ENCODE measurements around the gene SNX21.

The SNX21 gene

GRCh38 chr20:45861221-45862075 is 27.8 kb downstream of the SNX21 start:
- Histone ChIP-seq H3K4me3 (ENCODE audit: low read length) (no peak overlapping the region), H3K27me3 (ENCODE audit: control insufficient read depth, low read length) (no peaks in the 10 kb centered on the region), H4K20me1 (ENCODE audit: control insufficient read depth, insufficient read depth, low read depth, low read length) (no peaks in the 10 kb centered on the region), H3K79me2 (ENCODE audit: control insufficient read depth, low read length) (peaks cover 14% of the 10 kb centered on the region), H3K4me1 (ENCODE audit: control insufficient read depth, low read length) (peaks cover 10% of the 10 kb centered on the region), H3K9me2 (replicated peaks; ENCODE audit: control insufficient read depth, low read length) (no peaks in the 10 kb centered on the region), H3K4me2 (ENCODE audit: low read length) (no peak overlapping the region), H3K27ac (ENCODE audit: low read depth, low read length) (no peak overlapping the region), H3K9me3 (ENCODE audit: control insufficient read depth, insufficient read depth, low read length) (no peaks in the 10 kb centered on the region), H3K36me3 (ENCODE audit: control insufficient read depth, low read length) (no peaks in the 10 kb centered on the region), H3F3A (ENCODE audit: control insufficient read depth, insufficient read depth) (no peaks in the 10 kb centered on the region)
- TF ChIP-seq CTCF (IDR thresholded peaks at IDR 0.05; ENCODE audit: low read depth, low read length, poor library complexity, severe bottlenecking) (no peak), EZH2phosphoT487 (IDR thresholded peaks at IDR 0.05; ENCODE audit: borderline replicate concordance, low read length) (no peak)

DNA sequence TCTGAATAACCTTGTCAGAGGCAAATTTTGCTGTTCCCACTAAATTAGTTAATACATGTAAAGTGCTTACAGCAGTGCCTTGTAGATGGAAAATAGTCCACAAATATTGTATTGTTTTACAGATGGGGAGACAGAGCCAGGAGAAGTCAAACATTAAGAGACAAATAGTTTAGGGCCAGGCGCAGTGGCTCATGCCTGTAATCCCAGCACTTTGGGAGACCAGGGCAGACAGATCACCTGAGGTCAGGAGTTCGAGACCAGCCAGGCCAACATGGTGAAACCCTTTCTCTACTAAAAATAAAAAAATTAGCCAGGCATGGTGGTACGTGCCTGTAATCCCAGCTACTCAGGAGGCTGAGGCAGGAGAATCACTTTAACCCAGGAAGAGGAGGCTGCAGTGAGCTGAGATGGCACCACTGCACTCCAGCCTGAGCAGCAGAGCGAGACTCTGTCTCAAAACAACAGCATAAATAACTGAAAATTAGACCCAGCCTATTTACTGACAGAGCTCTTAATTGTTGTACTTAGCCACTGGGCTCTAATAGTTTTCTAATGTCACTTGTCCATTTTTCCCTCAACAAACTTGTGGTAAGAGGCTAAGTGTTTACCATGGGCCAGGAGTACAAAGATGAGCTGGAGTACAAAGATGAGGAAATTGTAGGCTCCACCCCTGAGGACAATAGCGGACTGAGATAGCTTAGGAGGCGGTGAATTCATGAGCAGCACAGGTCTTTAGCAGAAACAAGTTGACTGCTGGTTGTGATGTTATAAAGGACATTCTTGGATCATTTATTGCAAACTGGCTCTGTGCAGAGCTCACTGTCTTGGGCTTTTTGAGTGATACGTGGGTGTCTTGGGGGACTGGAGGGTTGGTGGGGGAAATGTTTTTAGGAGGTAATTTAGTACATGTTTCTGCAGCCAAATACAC is 30.2 kb downstream of the SNX21 start:
- H3K4me1 ChIP-seq (ENCODE audit: control insufficient read depth, low read length): no peaks in the 10 kb centered on the region
- H3K27me3 ChIP-seq (ENCODE audit: control insufficient read depth, low read length): no peaks in the 10 kb centered on the region
- no peak overlapping the region for H3K27ac ChIP-seq (ENCODE audit: low read depth, low read length)
- no peaks in the 10 kb centered on the region for H3K79me2 ChIP-seq (ENCODE audit: control insufficient read depth, low read length)
- no peaks in the 10 kb centered on the region for H3F3A ChIP-seq (ENCODE audit: control insufficient read depth, insufficient read depth)
- H3K4me3 ChIP-seq (ENCODE audit: low read length): no peak overlapping the region
- no peak overlapping the region for H3K4me2 ChIP-seq (ENCODE audit: low read length)
- no peak for TF ChIP-seq EZH2phosphoT487 (IDR thresholded peaks at IDR 0.05; ENCODE audit: borderline replicate concordance, low read length)
- no peak for TF ChIP-seq CTCF (IDR thresholded peaks at IDR 0.05; ENCODE audit: low read depth, low read length, poor library complexity, severe bottlenecking)
- H3K9me2 ChIP-seq (replicated peaks; ENCODE audit: control insufficient read depth, low read length): no peaks in the 10 kb centered on the region
- H4K20me1 ChIP-seq (ENCODE audit: control insufficient read depth, insufficient read depth, low read depth, low read length): no peaks in the 10 kb centered on the region
- H3K9me3 ChIP-seq (ENCODE audit: control insufficient read depth, insufficient read depth, low read length): no peaks in the 10 kb centered on the region
- H3K36me3 ChIP-seq (ENCODE audit: control insufficient read depth, low read length): no peaks in the 10 kb centered on the region

- H3K9me3 ChIP-seq (ENCODE audit: control insufficient read depth, insufficient read depth, low read length): no peaks in the 10 kb centered on the region
- H3K79me2 ChIP-seq (ENCODE audit: control insufficient read depth, low read length): no peaks in the 10 kb centered on the region
- no peaks in the 10 kb centered on the region for H3K9me2 ChIP-seq (replicated peaks; ENCODE audit: control insufficient read depth, low read length)
- no peaks in the 10 kb centered on the region for H3K36me3 ChIP-seq (ENCODE audit: control insufficient read depth, low read length)
- H3K4me3 ChIP-seq (ENCODE audit: low read length): no peak overlapping the region
- H3K27ac ChIP-seq (ENCODE audit: low read depth, low read length): no peak overlapping the region
- no peaks in the 10 kb centered on the region for H3K27me3 ChIP-seq (ENCODE audit: control insufficient read depth, low read length)
- no peak overlapping the region for H3K4me2 ChIP-seq (ENCODE audit: low read length)
- H3K4me1 ChIP-seq (ENCODE audit: control insufficient read depth, low read length): no peaks in the 10 kb centered on the region
- H3F3A ChIP-seq (ENCODE audit: control insufficient read depth, insufficient read depth): no peaks in the 10 kb centered on the region
- TF ChIP-seq EZH2phosphoT487 (IDR thresholded peaks at IDR 0.05; ENCODE audit: borderline replicate concordance, low read length) (no peak), CTCF (IDR thresholded peaks at IDR 0.05; ENCODE audit: low read depth, low read length, poor library complexity, severe bottlenecking) (no peak)
- no peaks in the 10 kb centered on the region for H4K20me1 ChIP-seq (ENCODE audit: control insufficient read depth, insufficient read depth, low read depth, low read length)
Observed at GRCh38 chr20:45866454-45866853, 32.9 kb downstream of the SNX21 start.
